CD4-positive, alpha-beta T cell treated with Interleukin-17A for 4 hours (primary cell): ENCODE measurements around the gene MRGPRX2.

ENCODE experiments used
- DNase-seq: peaks from one replicate; pipeline ENCODE4 v3.0.0-alpha.2; 2020; ENCODE audit warnings: mixed read lengths

MRGPRX2 gene

GRCh38 chr11:19073454-19074415, 13.2 kb upstream of the MRGPRX2 start:
- no peak for DNase-seq

DNA sequence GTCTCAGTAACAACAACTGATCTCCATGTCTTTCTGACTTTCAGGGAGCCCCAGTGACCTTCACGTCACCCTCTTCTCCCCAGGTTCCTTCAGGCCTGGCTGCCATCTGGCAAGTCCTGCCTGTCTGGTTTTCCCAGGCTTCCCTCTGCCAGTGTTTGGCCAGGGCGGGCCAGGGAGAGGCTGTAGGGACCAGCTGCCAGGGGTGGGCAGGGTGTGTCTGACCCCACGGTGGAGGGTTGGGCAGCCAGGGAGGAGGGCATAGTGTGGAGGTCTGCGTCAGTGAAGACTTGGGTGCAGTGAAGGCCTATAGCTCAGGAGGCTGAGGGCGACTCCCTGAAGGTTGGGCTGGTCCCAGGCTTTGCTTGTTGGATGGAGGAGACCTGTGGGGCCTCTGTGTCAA, 11.9 kb upstream of the MRGPRX2 start:
- DNase-seq = no peak

GRCh38 chr11:19071255-19071654, 10.7 kb upstream of the MRGPRX2 start:
- DNase-seq = peak; percentile 63

DNA sequence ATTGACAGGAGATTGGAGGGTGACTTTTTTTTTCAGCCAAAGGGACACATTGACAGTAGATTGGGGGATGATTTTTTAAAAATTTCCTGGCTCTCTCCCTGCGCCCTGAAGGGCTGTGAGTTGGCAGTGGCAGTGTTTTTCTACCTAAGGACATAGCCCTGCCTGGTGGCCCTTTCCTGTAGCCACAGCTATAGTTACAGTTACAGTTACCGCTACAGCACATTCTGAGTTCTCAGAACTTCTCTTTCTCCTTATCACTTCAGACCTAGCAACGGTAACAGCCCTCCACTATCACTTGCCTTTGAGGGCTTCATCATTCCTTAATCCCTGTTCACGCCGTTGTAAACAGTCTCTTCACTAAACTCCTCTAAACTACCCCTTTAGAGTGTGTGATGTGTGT, 684 bp downstream of the MRGPRX2 start:
- DNase-seq = no peak

GRCh38 chr11:19055905-19056304, 4.6 kb downstream of the MRGPRX2 start:
- no peak for DNase-seq

DNA sequence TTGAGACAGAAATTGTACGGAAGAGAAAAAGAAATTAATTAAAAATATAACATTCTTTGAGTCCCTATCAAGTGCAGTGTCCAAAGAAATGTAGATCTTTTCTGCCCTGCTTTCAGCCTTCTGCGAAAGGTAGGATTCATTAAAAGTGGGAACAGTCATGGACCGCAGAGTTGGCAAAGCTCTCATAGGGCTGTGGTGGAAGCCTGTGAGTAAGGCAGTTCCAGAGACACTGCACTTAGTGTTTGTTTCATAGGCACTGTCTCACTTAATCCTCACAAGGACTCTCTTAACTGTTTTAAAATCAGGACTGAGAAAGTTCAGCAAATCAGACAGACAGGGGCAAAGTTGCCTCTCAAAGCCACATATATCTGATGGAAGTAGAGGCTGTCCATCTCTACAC, 5.5 kb downstream of the MRGPRX2 start:
- DNase-seq = no peak

- no peak for DNase-seq
Observed at GRCh38 chr11:19053909-19054308, 6.6 kb downstream of the MRGPRX2 start.

- DNase-seq = no peak
Observed at GRCh38 chr11:19050281-19050680, 10.2 kb downstream of the MRGPRX2 start.

DNA sequence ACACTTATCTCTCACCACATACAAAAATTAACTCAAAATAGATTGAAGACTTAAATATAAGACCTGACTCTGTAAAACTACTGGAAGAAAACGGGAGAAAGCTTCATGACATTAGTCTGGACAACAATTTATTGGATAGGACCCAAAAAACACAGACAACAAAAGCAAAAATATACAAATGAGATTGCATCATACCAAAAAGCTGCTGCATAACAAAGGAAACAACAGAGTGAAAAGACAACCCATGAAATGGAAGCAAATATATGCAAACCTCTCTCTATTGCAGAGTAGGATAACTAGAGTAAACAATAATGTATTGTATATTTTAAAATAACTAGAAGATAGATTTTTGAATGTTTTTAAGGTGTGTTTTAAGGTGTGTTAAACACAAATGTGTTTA, 11.2 kb downstream of the MRGPRX2 start:
- no peak for DNase-seq

GRCh38 chr11:19040051-19040450, 20.5 kb downstream of the MRGPRX2 start:
- DNase-seq = no peak

GRCh38 chr11:19039409-19039808, 21.1 kb downstream of the MRGPRX2 start:
- DNase-seq = no peak

DNA sequence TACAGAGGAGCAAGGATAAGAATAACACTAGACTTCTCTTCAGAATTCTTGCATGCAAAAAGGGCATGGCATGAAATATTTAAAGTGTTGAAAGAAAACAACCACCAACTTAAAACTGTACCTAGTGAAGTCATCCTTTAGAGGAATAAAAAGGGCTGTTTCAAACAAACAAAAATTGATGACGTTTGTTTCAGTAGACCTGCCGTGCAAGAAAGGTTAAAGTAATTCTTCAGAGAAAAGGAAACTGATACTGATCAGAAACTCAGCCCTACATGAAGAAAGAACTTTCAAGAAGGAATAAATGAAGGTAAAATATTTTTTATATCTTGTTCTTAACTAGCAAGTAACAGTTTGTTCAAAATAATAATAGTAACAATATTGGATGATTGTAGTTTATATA, 27.5 kb downstream of the MRGPRX2 start:
- DNase-seq = no peak

DNA sequence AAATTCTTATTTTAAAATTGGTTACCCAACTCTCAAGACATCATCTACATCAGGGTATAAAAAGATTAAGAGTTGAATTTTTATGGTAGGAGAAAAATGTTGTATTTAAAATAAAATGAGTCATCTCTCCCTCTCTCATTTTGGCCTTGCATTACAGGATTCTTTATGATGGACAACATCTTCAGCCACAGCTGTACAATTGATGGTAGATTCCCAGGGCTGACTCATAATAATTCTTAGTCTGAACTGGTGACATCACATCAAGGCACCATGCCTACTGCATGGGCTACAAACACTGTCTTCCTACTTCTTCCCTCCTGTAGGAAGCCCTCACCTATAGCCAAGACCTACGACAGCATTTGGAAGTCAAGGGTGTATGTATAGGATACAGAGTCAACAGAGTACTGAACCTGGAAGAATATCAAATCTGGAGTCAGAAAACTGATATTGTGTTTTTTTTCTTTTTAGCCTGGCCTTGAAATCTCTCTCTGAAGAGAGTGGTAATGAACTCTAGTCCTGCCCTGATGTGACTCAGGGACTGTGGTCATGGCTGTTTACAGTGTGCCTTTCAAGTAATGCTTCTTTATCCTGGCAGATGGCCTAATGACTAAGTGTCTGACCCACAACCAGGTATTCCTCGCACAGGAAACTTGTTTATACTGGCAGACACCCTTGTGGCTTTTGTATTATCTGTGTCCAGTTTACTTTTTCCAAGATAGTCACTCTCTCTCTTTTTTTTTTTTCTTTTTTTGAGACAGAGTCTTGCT, 32.5 kb downstream of the MRGPRX2 start:
- no peak for DNase-seq

DNA sequence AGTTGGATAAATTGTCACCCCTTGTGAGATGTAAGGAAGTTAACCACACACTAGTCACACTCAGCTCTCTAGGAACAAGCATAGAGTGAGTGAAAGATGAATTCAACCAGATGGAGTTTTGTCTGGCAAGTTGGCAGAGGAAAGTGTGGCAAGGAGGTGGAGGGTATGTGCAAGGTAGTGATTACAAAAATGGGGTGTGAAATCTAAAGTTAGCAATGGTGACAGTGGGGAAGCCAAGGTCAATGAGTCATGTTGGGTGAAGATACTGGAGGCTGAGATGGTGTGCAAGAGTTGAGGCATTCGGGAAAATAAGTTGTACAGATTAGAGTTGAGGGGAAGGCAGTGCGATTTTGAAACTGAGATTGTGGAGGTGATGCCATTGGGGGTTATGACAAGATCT, 33.7 kb downstream of the MRGPRX2 start:
- no peak for DNase-seq

GRCh38 chr11:19025481-19026406, 34.8 kb downstream of the MRGPRX2 start:
- no peak for DNase-seq

DNA sequence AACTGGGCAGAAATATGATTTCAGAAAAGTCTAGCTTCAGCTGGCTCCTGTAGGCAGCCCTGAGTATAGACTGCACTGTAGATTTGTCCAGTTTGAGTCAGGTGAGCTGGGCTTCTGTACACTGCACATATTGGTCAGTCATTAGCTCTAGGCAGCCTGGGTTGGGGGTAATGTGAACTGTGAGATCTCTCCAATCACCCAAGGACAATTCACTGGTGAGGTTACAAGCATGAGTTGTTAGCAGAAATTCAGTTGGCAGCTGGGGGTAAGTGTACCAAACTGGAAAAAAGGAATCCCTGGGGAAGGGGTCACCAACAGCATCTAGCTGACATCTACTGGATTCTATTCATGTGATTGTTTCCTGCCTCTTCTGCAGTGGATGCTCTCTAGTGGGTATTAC, 39.7 kb downstream of the MRGPRX2 start:
- no peak for DNase-seq

GRCh38 chr11:19018901-19019300, 41.6 kb downstream of the MRGPRX2 start:
- no peak for DNase-seq

GRCh38 chr11:19013181-19013857, 47.2 kb downstream of the MRGPRX2 start:
- DNase-seq = no peak

GRCh38 chr11:19012636-19013035, 47.9 kb downstream of the MRGPRX2 start:
- no peak for DNase-seq
